Measurements from ENCODE around the gene JAML. TPM values are rescaled to one million over a fixed set of nuclear protein-coding genes. Genes with fewer than 3 reads are reported as not detected.
A peak's percentile ranks its signal among the peaks of the same experiment; 100 is the strongest.

Gene JAML
- total and polyA plus RNA-seq, 2 of the 8 experiments (the other 6 are each of a cell fraction or from before 2014, with no cell fraction given) = 0.12 to 0.58 TPM

- H3K4me1 ChIP-seq (replicated peaks in 1 of 4; ENCODE audit: control insufficient read depth in 3 of 4, insufficient read depth in 4 of 4, low read length in 3 of 4) = peaks cover 6 to 21% (median 20%) of the 10 kb centered on the region in 4 experiments; a peak in 6 of 7 replicates
- H4K91ac ChIP-seq (replicated peaks; ENCODE audit: insufficient read length, low read length) = no peak overlapping the region
- H3K4ac ChIP-seq (replicated peaks; ENCODE audit: insufficient read length, low read depth, low read length) = no peak overlapping the region
- H2AK5ac ChIP-seq (ENCODE audit: low read depth, low read length) = no peak overlapping the region
- no peaks in the 10 kb centered on the region for H3K23me2 ChIP-seq (ENCODE audit: low read depth, low read length)
- FAIRE-seq (no peak), DNase-seq (ENCODE audit: low read depth in 1 of 2, low spot score in 2 of 2) (no peak)
- H3K18ac ChIP-seq (ENCODE audit: extremely low read depth, low read length) = no peak overlapping the region; the same call in 1 of the 2 replicates
- H2BK20ac ChIP-seq (ENCODE audit: low read length) = no peak overlapping the region
- no peak overlapping the region for H4K5ac ChIP-seq (ENCODE audit: insufficient read length, low read depth, low read length)
- POLR2A ChIA-PET (ENCODE audit: partially characterized antibody) = interaction anchor here (1.6 kb wide), 1 partner anchor 8 kb away, joined by 3 read pairs; no protein-coding TSS in a partner anchor
- H4K8ac ChIP-seq (ENCODE audit: extremely low read depth, insufficient read depth, low read length) = no peak overlapping the region
- no peak overlapping the region for H3K56ac ChIP-seq (replicated peaks; ENCODE audit: insufficient read length, low read depth, low read length)
- no peak overlapping the region for H2BK5ac ChIP-seq (ENCODE audit: low read depth, low read length)
- no peak overlapping the region for H3K27ac ChIP-seq (ENCODE audit: low read depth, low read length)
- H4K20me1 ChIP-seq (replicated peaks in 1 of 2; ENCODE audit: control insufficient read depth in 1 of 2, insufficient read depth in 2 of 2, low read length in 2 of 2) = no peaks in the 10 kb centered on the region
- H3K4me3 ChIP-seq (ENCODE audit: extremely low read depth in 1 of 4, insufficient read depth in 2 of 4, low read depth in 3 of 4, low read length in 4 of 4) = no peak overlapping the region
- H3K79me1 ChIP-seq (ENCODE audit: low read depth, low read length) = no peaks in the 10 kb centered on the region
- H3K27me3 ChIP-seq (replicated peaks in 1 of 4; ENCODE audit: control insufficient read depth in 3 of 4, extremely low read depth in 1 of 4, insufficient read depth in 3 of 4, low read length in 3 of 4) = no peaks in the 10 kb centered on the region
- H2BK12ac ChIP-seq (ENCODE audit: low read depth, low read length) = 0 out of 2 replicates have a peak overlapping the region, but pooled peaks have one; percentile 21
- no peak overlapping the region for H2BK15ac ChIP-seq (ENCODE audit: low read length)
- no peak overlapping the region for H3K23ac ChIP-seq (ENCODE audit: insufficient read length)
- H2BK120ac ChIP-seq (replicated peaks; ENCODE audit: low read depth, low read length) = no peak overlapping the region
- 84% methylated on average over 4 of the region's 4 CpGs; no CpG with 5 or more reads in 1 of the 2 experiments for WGBS, 2 experiments (ENCODE audit: extremely low coverage in 1 of 2, insufficient coverage in 1 of 2, insufficient read length in 1 of 2, insufficient replicate concordance in 2 of 2, low coverage in 1 of 2, low lambda C conversion rate in 2 of 2, missing lambda C conversion rate in 1 of 2)
- H3K14ac ChIP-seq (ENCODE audit: insufficient read length) = no peak overlapping the region
- H3K4me2 ChIP-seq (ENCODE audit: insufficient read depth in 1 of 2, low read depth in 2 of 2, low read length in 2 of 2) = no peak overlapping the region; a peak in 1 of 4 replicates
- H2AFZ ChIP-seq (ENCODE audit: low read length) = no peak overlapping the region
- CTCF ChIA-PET (ENCODE audit: partially characterized antibody) = interaction anchor here (0.9 to 5.9 kb wide), 6 partner anchors 8 to 42 kb away, joined by 3 to 38 read pairs (median 4); partner anchors contain the start of gene JAML
- no peaks in the 10 kb centered on the region for H3K79me2 ChIP-seq (ENCODE audit: control insufficient read depth in 1 of 2, insufficient read depth in 2 of 2, low read length in 2 of 2)
- no peaks in the 10 kb centered on the region for H3K9me3 ChIP-seq (ENCODE audit: insufficient read depth in 2 of 2, low read depth in 1 of 2, low read length in 1 of 2)
- no peak overlapping the region for H3K9ac ChIP-seq (replicated peaks in 1 of 4; ENCODE audit: extremely low read depth in 1 of 4, low read depth in 3 of 4, low read length in 3 of 4)
- no peaks in the 10 kb centered on the region for H3K36me3 ChIP-seq (ENCODE audit: control insufficient read depth in 2 of 4, insufficient read depth in 4 of 4, low read length in 3 of 4)
- TF ChIP-seq SP4 (IDR thresholded peaks at IDR 0.05; ENCODE audit: low read length) (no peak), TAF1 (IDR thresholded peaks at IDR 0.05; ENCODE audit: low read depth, low read length) (no peak), ASH2L (IDR thresholded peaks at IDR 0.05; ENCODE audit: low read length) (no peak), EZH2 (IDR thresholded peaks at IDR 0.05; ENCODE audit: low read depth, low read length, severe bottlenecking) (no peak), PHF8 (conservative IDR thresholded peaks at IDR 0.05; ENCODE audit: low read depth, low read length) (no peak), SRF (IDR thresholded peaks at IDR 0.05; ENCODE audit: low read depth, low read length) (no peak), SUZ12 (IDR thresholded peaks at IDR 0.05; ENCODE audit: low read length) (no peak), KDM5A (IDR thresholded peaks at IDR 0.05; ENCODE audit: low read length) (no peak), SAP30 (IDR thresholded peaks at IDR 0.05; ENCODE audit: insufficient read depth, insufficient replicate concordance, low read length) (no peak), YY1 (IDR thresholded peaks at IDR 0.05; ENCODE audit: low read depth, low read length) (no peak), KDM1A (IDR thresholded peaks at IDR 0.05; ENCODE audit: borderline replicate concordance, low read length) (no peak), ATF2 (IDR thresholded peaks at IDR 0.05; ENCODE audit: low read length) (no peak)
These were observed 11.6 kb downstream of the JAML start for GRCh38 chr11:118213201-118213600.

Data from H1 (cell line).